ENCODE results near the gene NIN.

DNA sequence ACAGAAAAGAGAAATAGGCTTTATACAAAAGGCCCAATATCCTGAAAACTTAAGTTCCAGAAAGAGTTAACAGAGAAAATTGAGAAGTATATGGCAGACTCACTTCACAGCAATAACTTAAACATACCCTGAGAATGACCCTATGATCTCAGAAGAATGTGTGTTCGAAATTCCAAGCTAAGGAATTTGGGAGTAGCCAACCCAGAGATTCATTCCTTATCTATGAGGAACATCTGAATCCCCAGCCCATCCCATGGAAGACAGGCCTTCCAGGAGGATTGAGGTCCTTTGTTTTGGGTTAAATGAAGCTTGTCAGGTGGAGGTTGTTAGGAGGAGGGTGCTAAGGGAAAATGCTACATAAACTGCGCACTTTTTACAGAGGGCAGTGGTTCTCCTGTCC is 155.4 kb downstream of the NIN start:
- TF ChIP-seq POLR2A (IDR thresholded peaks at IDR 0.05; ENCODE audit: low read depth, low read length) (no peak), TAF1 (IDR thresholded peaks at IDR 0.05; ENCODE audit: borderline replicate concordance, low read depth, low read length) (no peak)
